Stimulated activated CD4-positive, alpha-beta T cell treated with anti-CD3 and anti-CD28 coated beads, TNF-alpha, amount 100 ng/mL, for 48 hours (primary cell): ENCODE data around the gene TRAF1.

Experiments used
- DNase-seq, 3 donors: peaks; one replicate each; pipeline ENCODE4 v3.0.0-alpha.2; 2020; ENCODE audit warnings: low read depth in 3 of 3

TRAF1 gene

DNA sequence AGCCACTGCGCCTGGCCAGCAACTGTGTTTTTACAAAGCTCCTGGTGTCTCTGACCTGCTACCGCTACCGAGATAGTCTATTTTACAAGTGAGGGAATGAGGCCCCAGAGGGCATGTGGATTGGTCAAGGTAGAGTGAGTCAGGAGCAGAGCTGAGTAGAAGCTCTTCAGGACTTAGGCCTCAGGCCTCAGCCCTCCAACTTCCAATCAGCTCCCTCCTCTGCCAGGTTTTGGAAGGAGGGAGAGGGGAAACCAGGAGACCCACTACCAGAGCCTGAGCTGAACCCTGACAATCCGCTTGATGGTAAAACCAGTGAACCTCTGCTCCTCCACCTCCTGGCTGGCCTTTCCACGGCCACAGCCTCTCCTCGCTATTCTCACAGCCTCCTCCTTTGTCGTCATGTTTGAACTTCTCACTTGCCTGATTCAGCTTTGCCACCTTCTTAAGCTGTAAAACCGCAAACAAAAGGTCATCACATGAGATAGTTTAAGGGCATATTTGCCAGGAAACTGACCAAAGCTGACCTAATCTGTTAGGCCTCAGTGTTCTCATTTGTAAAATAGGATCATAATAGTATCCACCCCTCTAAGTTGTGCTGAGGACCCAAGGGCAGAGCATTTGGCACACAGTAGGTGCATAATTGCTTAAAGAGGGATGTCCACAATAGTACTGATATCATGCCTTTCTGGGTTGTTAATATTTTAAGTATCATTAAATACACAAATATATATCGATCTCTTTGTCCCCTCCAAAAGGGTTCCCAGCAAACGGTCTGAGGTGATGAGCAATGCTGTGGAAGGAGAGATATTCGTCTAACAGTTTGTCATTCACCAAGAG, 1.7 kb downstream of the TRAF1 start:
- DNase-seq = no peak

DNA sequence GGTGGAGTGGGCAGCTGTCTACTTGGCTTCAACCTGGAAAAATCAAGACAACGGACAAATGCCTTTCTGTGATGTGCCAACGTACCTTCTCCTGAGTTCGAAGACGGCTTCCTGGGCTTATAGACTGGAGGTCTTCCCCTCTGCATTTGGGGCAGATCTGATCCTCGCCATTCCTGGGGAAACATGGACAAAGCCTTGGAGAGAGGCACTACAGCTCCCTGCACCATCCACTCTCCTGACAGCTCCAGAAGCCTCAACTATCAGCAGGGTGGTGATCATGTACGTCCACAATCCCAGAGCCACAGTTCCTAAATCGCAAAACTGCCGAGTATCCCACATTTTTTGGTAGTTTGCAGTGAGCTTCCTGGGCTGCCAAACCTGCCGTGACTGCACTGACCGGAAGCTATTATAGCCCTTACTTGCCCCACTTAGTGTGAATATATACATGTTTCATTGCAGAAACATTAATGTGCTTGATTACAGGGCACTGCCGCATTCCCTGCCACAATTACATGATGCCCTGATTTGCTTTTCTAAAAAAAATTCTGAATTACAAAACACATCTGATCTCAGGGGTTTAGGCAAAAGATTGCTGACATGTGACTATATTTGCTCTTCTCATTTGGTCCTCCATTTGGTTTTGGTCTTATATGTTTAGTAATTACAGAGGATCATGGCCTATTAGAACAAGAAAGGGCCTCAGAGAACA, 2.8 kb downstream of the TRAF1 start:
- no peak for DNase-seq

DNA sequence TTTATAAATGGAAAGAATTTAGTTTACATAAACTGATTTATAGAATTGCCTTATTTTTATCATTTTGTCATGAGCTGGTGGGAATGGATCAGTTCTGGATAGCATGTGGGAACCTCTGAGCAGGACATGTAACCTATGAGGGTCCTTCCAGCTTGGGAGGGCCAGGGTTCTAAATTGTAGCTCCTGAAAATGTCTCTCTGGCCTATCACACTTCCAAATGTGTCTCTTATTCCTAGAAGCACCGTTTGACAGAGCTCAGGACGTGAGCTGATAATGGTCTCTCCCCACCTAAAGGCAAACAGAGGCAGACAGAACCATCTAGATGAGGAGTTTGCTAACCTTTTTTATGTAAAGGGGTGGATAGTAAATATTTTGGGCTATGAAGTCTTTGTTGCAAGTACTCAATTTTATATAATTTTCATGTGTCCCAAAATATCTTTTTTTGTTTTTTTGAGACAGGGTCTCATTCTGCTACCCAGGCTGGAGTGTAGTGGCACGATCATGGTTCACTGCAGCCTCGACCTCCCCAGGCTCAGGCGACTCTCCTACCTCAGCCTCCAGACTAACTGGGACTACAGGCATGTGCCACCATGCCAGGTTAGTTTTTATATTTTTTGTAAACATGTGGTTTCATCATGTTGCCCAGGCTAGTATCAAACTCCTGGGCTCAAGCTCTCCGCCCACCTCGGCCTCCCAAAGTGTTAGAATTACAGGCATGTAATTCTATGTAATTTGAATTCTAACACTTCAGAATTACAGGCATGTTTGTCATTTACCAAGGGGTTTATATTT, 4.0 kb downstream of the TRAF1 start:
- DNase-seq = no peak

DNA sequence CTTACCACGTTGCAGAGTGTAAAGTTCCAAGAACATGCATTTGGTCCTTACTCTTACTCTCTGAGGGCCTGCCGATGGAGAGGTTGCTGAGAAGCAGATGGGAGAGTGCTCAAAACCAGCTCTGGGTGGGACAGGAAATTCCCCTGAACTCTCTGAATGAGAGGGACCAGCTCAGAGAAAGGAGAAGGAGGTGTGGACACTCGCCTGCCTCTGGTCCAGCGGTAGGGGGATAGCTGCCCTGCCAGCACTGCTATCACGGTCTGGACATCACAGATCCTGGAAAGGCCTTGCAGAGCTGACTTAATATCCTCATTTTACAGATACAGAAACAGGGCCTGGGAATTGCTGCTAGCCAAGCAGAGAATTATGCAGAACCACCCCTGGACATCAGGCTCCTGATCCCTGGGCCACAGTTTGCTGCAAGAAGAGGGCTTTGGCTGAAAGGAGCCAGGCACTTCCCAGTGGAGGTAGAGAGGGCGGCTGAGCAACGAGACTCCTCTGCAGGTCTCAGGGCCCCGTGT, 4.9 kb downstream of the TRAF1 start:
- no peak for DNase-seq

DNA sequence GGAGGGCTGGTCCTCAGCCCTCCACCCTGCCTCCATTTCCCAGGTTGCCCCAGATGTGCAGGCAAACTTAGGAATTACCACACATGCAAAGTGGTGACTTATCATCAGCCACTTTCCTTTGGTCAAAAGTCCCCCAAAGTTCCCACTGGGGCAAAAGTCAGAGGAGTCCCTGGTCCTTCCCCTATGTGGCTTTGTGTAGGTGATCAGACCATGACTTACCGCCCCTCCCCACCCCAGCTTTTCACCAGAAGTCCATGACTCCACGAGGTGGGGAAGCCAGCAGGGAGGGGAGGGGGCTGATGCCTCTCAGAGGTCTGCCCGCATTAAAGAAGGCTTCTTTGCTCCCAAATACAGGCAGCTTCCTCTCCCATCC, 5.8 kb downstream of the TRAF1 start:
- no peak for DNase-seq

DNA sequence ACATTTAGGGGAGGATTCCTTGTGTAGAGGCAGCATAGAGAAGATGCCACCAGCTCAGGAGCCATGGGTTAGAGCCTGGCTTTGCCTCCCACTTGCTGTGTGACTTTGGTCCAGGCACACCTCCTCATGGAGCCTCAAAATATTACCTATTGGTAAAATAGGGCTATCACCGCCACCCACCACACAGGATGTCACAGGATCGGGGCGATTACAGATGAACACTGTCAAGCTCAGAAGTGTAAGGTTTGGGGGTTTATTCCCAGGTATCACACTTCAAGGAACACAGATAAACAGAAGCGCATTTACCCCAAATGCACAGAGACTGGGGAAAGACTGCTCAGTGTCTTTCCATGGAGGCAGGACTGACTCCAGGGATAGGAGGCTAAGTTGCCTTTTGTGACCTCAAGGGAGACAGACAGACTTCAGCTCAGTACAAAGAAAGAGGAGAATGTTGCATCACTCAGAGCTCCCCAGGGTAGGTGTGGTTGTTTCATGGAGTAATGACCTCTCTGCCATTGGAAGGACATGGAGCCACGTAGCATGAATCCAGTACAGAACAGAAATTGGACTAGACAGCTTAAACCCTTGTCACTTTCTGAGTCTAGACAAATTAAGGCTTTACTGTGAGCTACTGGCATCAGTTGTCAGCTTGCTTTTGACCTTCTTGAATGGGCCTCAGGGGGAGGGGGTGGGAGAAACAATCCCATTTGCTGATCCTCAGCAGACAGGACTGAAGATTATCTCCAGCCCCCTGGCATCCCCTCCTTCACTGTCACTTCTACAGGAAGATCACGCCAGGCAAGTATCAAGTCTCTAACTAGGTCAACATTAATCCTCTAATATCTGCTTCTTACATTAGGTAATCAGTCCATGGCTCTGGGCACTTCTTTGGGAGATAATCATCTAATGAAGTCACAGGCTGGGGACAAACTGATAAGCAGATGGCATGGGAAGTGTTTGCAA, 6.5 kb downstream of the TRAF1 start:
- no peak for DNase-seq

DNA sequence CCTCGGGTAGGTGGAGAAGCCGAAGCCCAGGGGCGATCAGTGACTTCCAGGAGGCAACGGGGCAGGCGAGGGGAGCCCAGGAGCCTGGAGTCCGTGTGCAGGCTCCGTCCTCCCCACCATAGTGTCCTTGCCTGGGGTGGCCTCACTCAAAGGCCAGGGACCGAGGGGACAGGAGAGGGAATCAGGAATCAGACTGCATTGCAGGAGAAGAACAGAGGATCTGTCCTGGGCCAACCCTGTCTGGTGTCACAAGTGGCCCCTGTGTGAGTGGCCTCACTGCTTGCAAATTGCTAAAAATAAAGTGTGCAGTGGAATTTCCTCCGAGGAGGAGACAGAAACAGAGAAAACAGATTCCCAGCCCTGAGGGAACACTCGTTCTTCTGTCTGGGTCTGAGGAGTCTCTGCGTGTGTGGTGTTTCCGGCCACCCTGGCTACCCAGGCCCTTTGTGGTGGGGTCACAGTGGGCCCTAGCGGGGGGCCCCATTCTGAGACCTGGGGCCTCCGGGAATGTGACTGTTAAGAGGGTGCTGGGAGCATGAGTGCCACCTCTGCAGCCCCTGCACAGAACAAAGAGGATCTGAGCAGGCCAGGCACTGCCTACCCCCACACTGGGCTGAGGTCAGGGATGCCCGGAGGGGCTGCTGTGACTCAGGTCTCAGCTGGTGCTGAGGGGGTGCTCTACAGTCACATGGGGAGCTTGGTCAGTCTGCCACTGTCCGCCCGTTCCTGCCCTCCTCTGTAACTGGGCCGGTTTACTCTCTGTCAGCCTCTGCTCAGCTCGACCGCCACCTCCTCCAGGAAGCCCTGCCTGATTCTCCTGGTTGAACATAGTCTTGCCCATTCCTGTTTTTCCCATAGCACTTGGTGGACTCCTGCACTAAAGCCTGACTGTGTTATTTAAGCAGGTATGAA, 7.4 kb downstream of the TRAF1 start:
- DNase-seq = no peak

DNA sequence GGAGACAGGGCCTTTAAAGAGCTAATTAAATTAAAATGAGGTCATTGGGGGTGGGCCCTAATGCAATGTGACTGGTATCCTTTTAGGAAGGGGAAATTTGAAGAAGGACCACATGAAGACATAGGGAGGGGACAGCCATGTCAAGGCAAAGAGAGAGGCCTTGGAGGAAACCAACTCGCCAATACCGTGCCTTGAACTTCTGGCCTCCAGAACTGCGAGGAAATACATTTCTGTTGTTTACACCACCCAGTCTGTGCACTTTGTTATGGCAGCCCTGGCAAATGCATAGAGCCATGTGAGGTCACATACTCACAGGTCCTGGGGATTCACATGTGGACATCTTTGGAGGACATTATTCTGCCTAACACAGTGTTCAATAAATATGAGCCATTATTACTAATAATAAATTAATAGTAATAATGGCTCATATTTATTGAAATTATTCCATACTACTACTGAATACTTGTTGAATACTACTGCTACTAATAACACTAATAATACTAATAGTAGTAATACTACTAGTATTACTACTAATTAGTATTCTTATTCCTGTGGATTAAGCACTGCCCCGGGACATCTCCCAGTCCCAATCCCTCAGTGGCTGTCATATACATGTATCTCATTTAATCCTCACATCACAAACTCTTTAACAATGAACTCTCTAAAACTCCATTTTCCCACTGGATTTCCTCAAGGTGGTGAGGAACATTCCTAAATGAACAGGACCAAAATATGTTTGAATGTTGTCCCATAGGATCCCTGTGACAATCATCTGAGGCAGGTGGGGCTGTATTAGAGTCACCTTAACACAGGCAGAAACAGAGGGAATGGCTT, 8.4 kb downstream of the TRAF1 start:
- DNase-seq = no peak

DNA sequence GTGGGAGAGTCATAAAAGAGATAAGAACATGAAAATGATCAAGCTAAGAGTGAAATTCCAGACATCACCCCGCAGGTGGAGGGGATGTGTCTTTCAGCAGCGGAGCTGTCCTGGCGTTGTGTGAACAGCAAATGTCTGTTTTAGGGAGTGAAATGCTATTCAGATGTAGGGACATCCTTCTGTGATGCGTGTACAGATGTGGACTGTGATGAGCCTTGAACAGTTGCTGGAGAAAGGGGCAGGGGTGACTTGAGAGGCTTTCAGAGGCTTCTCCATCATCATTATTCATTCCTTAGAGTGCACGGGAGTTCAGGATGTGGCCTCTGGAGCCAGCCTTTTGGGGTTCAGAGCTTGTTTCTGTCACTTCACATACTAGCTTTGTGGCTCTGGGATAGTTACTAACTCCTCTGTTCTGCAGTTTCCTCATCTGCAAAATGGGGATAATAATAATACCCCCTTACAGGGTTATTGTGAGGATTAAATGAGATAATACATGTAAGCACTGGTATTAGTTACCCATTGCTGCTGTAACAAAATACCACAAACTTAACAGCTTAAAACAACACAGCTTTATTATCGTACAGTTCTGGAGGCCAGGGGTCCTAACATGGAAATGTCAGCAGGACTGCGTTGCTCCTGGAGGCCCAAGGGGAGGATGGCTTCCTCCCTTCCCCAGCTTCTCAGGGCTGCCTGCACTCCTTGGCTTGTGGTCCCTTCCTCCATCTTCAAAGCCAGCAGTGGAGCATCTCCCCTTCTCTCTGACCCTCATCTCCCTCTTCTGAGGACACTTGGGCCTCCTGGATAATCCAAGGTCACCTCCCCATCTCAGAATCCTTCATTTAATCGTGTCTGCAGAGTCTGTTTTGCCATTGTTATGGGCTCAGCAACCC, 9.4 kb downstream of the TRAF1 start:
- no peak for DNase-seq

DNA sequence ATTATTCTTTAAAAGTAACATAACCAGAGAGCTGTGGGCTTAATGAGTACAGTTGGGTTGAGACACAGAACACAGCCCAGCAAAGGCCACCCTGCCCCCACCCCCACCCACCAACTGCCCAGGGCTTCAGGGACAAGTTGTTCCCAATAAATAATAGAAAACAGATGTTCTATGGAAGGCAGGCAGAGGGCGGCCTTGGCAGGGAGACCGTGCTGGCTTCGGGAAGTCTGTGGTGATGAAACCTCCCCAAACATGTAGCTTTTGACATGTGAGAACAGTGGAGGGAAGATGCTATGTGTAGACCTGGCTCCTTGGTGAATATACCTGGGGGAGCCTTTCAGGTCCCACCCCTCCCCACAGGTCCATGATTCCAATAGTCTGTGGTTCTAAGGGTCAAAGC, 10.0 kb downstream of the TRAF1 start:
- DNase-seq = no peak

DNA sequence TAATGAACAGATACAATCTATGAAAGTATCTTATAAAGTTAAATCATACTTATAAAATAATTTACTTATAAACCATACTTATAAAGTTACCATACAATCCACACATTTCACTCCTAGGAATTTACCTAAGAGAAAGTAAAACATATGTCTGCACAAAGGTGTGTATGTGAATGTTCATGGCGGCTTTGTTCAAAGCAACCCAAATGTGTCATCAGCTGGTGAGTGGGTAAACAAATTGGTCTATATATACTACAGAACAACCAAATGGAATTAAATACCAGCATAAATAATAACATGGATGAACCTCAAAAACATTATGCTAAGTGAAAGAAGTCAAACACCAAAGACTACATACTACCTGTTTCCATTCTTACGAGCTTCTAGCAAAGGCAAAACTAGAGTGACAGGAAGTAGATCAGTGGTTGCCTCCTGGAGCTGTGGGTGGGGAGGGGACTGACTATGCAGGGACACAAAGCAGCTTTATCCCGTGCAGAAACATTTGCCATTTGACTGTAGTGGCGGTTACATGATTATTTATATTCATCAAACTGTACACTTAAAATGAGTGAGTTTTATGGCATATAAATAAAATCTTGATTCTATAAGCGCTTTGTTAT, 10.6 kb downstream of the TRAF1 start:
- DNase-seq = no peak

DNA sequence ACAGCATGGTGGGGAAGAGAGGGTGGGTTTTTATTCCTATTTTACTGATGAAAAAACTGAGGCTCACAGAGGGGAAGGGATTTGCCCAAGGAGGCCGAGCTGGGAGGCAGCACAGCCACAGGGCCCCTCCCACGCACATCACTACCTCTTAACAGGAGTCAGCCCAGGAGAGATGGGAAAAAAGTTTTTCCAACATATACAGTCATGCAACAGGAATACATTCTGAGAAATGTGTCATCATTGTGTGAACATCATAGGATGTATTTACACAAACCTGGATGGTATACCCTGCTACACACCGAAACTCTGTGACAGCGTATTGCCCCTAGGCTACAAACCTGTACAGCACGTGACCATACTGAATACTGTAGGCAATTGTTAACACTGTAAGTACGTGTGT, 11.6 kb downstream of the TRAF1 start:
- DNase-seq = no peak

DNA sequence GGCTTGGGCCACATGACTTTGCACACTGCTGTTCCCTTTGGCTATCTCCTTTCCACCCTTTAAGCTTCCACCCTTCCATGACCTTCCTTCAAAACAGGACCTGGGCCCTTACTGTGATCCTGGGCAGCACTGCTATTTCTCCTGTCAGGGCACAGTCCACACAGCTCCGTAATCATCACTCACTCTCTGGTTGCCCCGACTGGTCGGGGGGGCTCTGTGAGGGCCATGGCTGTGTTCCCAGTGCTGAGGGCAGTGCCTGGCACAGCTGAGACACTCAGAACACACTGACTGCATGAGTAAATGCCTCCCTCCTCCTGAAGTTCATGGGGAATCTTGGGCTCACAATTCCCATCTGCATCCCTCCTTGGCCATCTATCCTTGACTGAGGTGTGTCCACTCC, 12.2 kb downstream of the TRAF1 start:
- DNase-seq = no peak

DNA sequence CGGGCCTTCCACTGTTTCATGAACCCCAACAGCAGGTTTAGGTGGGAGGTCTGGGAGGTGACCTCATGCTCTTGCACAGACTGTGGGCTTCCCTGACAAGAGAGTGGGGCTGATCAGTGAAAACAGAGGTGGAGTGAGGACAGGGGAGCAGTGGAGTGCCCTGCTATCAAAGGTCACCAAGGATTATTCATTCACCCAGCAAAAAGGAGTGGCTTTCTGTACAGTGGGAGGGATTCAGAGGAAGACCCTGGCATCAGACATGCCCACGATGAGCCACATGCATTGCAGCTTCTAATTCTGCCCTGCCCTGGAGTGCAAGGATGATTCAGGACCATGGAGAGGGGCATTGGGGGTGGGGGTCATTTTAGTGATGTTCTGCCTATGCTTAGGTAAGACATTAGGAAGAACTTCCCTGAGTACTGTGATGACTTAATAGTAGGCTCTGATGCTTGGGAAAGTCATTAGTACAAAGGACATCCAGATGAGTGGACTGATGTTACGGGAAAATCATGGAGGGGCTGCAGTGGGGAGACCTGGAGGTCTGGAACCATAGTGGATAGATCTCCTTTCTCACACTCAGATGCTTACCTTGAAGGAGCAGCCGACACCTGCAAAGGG, 12.8 kb downstream of the TRAF1 start:
- DNase-seq = no peak

DNA sequence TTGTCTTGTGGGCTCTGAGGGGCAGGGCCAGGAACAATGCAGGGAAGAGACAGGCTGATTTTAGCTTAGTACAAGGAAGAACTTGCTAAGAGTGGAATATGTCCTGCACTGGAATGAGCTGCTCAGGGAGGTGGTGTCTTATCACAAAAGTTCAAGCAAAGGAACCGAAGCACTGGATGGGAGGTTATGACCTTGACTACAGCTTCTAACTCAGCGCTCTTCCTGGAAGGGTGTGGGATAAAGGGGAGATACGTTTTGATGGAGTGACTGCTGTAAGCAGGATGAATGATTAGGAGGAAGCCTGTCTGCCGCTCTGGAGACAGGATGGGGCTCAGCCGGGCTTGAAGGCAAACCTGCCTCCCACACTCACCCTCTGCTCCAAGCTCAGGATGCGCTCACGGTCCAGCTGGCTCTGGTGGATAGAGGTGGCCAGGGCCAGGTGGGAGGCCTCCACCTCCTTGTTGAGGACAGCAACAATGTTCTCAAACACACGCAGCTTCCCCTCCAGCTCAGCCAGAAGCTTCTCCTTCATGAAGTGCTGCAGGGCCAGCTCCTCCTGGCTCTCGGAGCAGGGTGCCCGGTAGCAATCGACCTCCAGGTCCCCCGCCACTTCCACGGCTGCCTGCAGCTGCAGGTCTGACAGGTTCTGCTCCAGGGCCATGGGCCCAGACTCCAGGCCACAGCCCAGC, 13.5 kb downstream of the TRAF1 start:
- DNase-seq = no peak

DNA sequence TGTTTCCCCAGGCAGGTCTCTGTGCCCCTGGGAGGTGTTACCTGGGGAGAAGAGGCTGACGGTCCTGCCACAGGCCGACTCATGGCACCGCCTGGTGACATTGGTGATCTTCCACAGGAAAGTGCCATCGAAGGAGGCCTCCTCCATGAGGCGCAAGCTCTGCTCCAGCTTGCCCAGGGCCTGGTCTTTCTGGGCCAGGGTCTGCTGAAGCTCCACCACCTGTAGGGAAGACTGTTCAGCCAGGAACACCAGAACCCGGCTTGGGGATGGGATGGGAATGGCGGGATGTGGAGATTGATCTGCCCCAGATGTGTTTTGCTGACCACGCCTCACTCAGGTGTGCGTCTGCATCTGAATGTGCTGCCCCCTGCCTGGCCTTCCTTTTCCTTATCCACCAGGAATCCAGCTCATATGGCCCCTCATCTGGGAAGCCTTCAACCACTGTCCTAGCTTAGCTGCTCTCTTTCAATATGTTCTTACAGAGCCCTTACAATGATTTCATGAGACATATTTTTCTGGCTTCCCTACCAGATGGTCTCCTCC, 15.2 kb downstream of the TRAF1 start:
- no peak for DNase-seq
